GM13977 (cell line): ENCODE measurements around the gene ADAM23.

Experiments
- DNase-seq: peaks from one replicate; pipeline ENCODE4 v3.0.0; 2012; ENCODE audit warnings: low spot score
- CTCF ChIP-seq: IDR thresholded peaks from 2 replicates; pipeline ENCODE4 v1.5.1; 2012; ENCODE audit warnings: mild to moderate bottlenecking, control low read depth; ENCODE audit not compliant: insufficient read depth; ENCODE audit errors: extremely low read depth, missing control alignments
- in situ Hi-C: fragments of 300-500 bp; cut with MboI; formaldehyde crosslinking; loops from one replicate; pipeline ENCODE4 v1.12.0; 2022; ENCODE audit warnings: low sequenced_read_pairs, low pct_unique_long_range_greater_than_20kb, mixed read lengths, inconsistent platforms; ENCODE audit not compliant: unreplicated experiment

Gene ADAM23

DNA sequence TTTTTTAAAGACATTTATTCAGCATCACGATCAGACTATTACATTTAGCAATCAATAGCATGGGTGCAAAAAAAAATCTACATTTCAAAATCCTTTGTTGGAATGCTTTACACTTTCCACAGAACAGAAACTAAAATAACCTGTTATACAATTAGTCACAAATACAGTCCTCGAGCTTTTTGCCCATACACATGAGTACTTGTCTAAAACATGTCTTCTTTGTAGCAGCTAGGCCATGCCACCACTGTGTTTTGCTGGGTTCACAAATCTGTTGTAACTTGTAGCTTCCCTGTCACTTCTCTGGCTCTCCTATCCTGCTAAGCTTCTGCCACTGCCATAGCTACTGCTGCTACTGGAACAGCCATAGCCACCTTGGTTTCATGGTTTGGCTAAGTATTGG is 24.4 kb upstream of the ADAM23 start:
- no peak for TF ChIP-seq CTCF
- in situ Hi-C loops = no loop called here
- no peak for DNase-seq

GRCh38 chr2:206420721-206421120 is 22.6 kb upstream of the ADAM23 start:
- in situ Hi-C loops = no loop called here
- TF ChIP-seq CTCF = no peak

GRCh38 chr2:206422493-206422892 is 20.8 kb upstream of the ADAM23 start:
- in situ Hi-C loops = no loop called here
- DNase-seq = no peak
- no peak for TF ChIP-seq CTCF

More at GRCh38 chr2:206420721-206421120, 22.6 kb upstream of the ADAM23 start:
- no peak for DNase-seq

DNA sequence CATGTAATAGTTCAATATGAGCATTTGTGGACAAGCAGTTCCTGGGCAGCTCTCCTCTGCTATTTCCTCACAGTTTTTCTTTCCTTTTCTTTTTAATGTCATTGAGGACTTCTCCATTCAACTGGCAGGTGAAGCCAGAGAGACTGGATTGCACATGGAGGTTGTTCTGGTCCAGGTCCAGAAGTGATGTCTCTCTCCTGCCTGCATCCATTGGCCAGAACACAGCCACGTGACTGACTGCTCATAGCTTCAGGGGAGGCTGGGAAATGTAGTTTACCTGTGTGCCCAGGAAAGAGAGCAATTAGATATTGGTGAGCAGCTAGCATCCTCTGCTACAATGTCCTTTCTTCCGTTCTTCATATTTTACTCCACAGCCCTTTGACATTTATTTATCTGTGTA is 20.2 kb upstream of the ADAM23 start:
- no peak for DNase-seq
- in situ Hi-C loops = no loop called here
- TF ChIP-seq CTCF = no peak

DNA sequence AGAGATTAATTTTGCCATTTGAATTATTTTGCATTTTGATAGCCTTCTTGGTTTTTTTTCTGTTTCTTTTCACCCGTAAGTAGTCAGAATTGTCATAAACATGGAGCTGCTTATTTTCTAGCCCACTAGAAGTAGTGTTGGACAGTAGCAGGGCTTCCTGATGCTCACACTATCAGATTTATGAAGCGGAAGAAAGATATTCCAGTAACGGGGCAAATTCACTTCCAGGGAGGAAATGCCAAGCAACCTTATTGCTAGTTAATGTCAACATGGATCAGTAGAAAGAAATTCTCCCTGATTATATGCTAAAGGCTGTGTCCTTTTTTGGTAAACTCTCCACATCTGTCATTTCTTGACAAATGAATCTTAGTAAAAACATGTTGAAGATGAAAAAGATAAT is 19.2 kb upstream of the ADAM23 start:
- no peak for DNase-seq
- in situ Hi-C loops = no loop called here
- TF ChIP-seq CTCF = no peak

DNA sequence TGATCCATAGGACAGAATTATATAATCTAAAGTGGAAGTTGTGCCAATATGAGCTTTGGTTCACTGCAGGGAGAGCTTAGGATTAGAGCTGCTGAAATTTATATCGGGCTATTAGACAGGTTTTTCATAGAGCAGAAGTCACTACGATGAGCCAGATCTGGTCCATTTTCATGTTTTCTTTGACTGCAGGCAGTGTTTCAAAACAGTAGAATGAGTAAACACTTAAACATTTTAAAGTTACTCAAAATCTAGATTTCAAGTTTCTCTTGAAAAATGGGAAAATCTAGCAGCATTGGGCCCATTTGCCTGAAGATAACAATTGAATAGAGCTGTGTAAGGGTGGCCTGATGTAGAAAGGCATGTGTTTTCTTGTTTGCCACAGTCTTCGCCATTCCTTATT is 14.5 kb upstream of the ADAM23 start:
- TF ChIP-seq CTCF = no peak
- DNase-seq = no peak
- in situ Hi-C loops = no loop called here

DNA sequence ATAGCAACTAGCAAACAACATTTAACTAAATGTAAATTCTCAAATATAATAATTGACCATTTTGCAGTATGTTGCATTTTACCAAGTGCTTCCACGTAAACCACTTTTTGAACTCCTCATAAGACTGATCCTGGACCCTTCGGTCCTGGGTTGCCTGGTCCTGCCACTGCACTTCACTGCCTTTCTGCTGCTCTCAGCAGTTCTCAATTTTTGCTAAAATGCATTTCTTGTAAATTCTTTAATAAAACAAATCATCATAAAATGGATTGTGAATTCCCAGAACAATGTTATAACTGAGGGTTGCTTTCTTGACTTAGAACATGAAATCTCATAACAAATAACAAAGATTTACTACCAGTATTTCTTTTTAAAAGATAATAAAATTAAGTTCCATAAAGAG is 12.9 kb upstream of the ADAM23 start:
- in situ Hi-C loops = no loop called here
- DNase-seq = no peak
- no peak for TF ChIP-seq CTCF
